HepG2 (cell line): ENCODE results near the gene TOR1A. TPM values are rescaled to one million over a fixed set of nuclear protein-coding genes. Genes with fewer than 3 reads are reported as not detected.

Source experiments
- ATAC-seq: fragments of 200-7000 bp; cut with Tn5 transposase; 3 replicates; pipeline ENCODE4 v1.9.1; 2020; ENCODE audit warnings: mild to moderate bottlenecking, moderate library complexity
- BruUV-seq: library from RNA; stranded (reverse); fragments of 400-500 nt; replicated peaks from 2 replicates; lab custom pipeline; 2021; lab: Mats Ljungman, UMichigan
- CTCF ChIA-PET: fragments of 300-600 bp; formaldehyde crosslinking; extraction: SDS; loops from one replicate; lab custom pipeline; 2021; ENCODE audit warnings: low total read pairs, inconsistent platforms, low intra/inter-chr PET ratio; lab: Yijun Ruan, JAX
- POLR2A ChIA-PET: fragments of 350-600 bp; sonication (Branson Sonifier 250); formaldehyde crosslinking; loops from one replicate; lab custom pipeline; 2020; ENCODE audit warnings: antibody characterized with exemption, inconsistent platforms; lab: Yijun Ruan, JAX
- DNase-seq: peaks from one replicate; pipeline ENCODE4 v3.0.0-alpha.2; 2015; ENCODE audit warnings: low spot score
- FAIRE-seq: peaks from 3 replicates; lab custom pipeline; 2011; peaks lifted over from hg19 to GRCh38; lab: Jason Lieb, UNC
- H2AFZ ChIP-seq: one replicate; pipeline ENCODE4 v1.6.1; 2011; ENCODE audit warnings: low read length, inconsistent platforms
- H3K27ac ChIP-seq: fragments of 300-600 bp; 3 replicates; pipeline ENCODE4 v1.8.0; 2011; ENCODE audit warnings: mixed run types, mild to moderate bottlenecking, mixed read lengths, low read length, inconsistent platforms; ENCODE audit not compliant: insufficient read depth; ENCODE audit errors: extremely low read length
- H3K27me3 ChIP-seq, 2 experiments: fragments of 200-600 bp in 1 of 2; 2 replicates in 1 of 2; 3 replicates in 1 of 2; pipeline versions ENCODE4 v1.6.0 to v1.8.0; 2011; ENCODE audit warnings: low read length in 2 of 2, mild to moderate bottlenecking in 2 of 2, moderate library complexity in 2 of 2, inconsistent platforms in 1 of 2; ENCODE audit not compliant: insufficient read depth in 2 of 2, control insufficient read depth in 1 of 2
- H3K36me3 ChIP-seq, 2 experiments: fragments of 200-600 bp in 1 of 2; replicated peaks in 1 of 2; 2 replicates in 1 of 2; 3 replicates in 1 of 2; pipeline versions ENCODE4 v1.5.1 to v1.8.0; 2011; ENCODE audit warnings: low read length in 2 of 2, inconsistent platforms in 1 of 2; ENCODE audit not compliant: insufficient read depth in 2 of 2, control insufficient read depth in 1 of 2
- H3K4me1 ChIP-seq: 2 replicates; pipeline ENCODE4 v1.5.1; 2012; ENCODE audit warnings: low read length, inconsistent platforms; ENCODE audit not compliant: insufficient read depth
- H3K4me2 ChIP-seq: 2 replicates; pipeline ENCODE4 v1.6.0; 2011; ENCODE audit warnings: low read depth, low read length, inconsistent platforms
- H3K4me3 ChIP-seq, 3 experiments: fragments of 200-600 bp in 1 of 3; sonication (generic), shearing (Covaris generic) in 1 of 3; replicated peaks in 1 of 3; 2 replicates each; pipeline ENCODE4 v1.5.1; 2011 to 2016; ENCODE audit warnings: low read length in 3 of 3, inconsistent platforms in 2 of 3, low read depth in 2 of 3, mild to moderate bottlenecking in 2 of 3, control low read depth in 1 of 3, mixed read lengths in 1 of 3; ENCODE audit not compliant: insufficient read depth in 1 of 3
- H3K79me2 ChIP-seq: one replicate; pipeline ENCODE4 v1.6.1; 2011; ENCODE audit warnings: low read length, inconsistent platforms; ENCODE audit not compliant: insufficient read depth
- H3K9ac ChIP-seq: 2 replicates; pipeline ENCODE4 v1.6.0; 2011; ENCODE audit warnings: mild to moderate bottlenecking, low read depth, low read length, inconsistent platforms; ENCODE audit not compliant: insufficient read depth
- H3K9me3 ChIP-seq: 2 replicates; pipeline ENCODE4 v1.5.1; 2012; ENCODE audit warnings: mild to moderate bottlenecking, low read length
- H4K20me1 ChIP-seq: 2 replicates; pipeline ENCODE4 v1.6.0; 2011; ENCODE audit warnings: inconsistent platforms, mild to moderate bottlenecking, low read length, moderate library complexity; ENCODE audit not compliant: insufficient read depth
- LCORL ChIP-seq, 2 experiments: fragments of 450-650 bp in 1 of 2; sonication (generic) in 1 of 2; formaldehyde crosslinking in 1 of 2; IDR thresholded peaks; 2 replicates each; pipeline versions ENCODE4 v1.5.0 to v1.6.1; 2017 to 2020; ENCODE audit warnings: antibody characterized with exemption in 1 of 2, missing genetic modification reagents in 1 of 2
- PTBP1 ChIP-seq: fragments of 200-400 bp; formaldehyde crosslinking; IDR thresholded peaks from 2 replicates; pipeline ENCODE4 v1.6.1; 2018; ENCODE audit warnings: low read length, low read depth; ENCODE audit not compliant: poor library complexity, severe bottlenecking
- TOE1 ChIP-seq: sonication (generic); formaldehyde crosslinking; IDR thresholded peaks from 2 replicates; pipeline ENCODE4 v1.4.0; 2020; ENCODE audit warnings: mild to moderate bottlenecking, missing genetic modification reagents
- ZNF569 ChIP-seq: sonication (generic); formaldehyde crosslinking; IDR thresholded peaks from 2 replicates; pipeline ENCODE4 v1.5.0; 2020; ENCODE audit warnings: mild to moderate bottlenecking, missing genetic modification reagents, moderate library complexity, borderline replicate concordance
- ZNF780A ChIP-seq: sonication (generic); formaldehyde crosslinking; IDR thresholded peaks from 2 replicates; pipeline ENCODE4 v1.8.0; 2022; ENCODE audit warnings: mild to moderate bottlenecking, missing genetic modification reagents, moderate library complexity
- WGBS: methylation state at CpG from one replicate; pipeline ENCODE4 v1.1.6; 2017; ENCODE audit warnings: low lambda C conversion rate; 5-methylcytosine and 5-hydroxymethylcytosine counted together
- in situ Hi-C: cut with HindIII; loops from 2 replicates; pipeline ENCODE4 v1.10.0; 2017; ENCODE audit warnings: low pct_unique_long_range_greater_than_20kb; ENCODE audit not compliant: extremely low pct_ligation_motif_present
- intact Hi-C: fragments of 100-400 bp; cut with micrococcal nuclease; formaldehyde crosslinking; loops from one replicate; pipeline ENCODE4 v1.10.0; 2022; ENCODE audit not compliant: unreplicated experiment
- polyA plus RNA-seq, 8 experiments: library from polyadenylated mRNA; depleted of rRNA in 3 of 8; stranded (reverse) in 7 of 8; unstranded in 1 of 8; fragments of >200 nt; fragmentation: Illumina TruSeq in 4 of 8; extraction: Trizol in 4 of 8; gene quantifications; 2 replicates each; pipeline versions ENCODE4 v1.2.1 to v1.2.3, GENCODE V29; 2011 to 2016; ENCODE audit warnings: low read depth in 4 of 8, missing spikeins in 1 of 8, mixed read lengths in 1 of 8; ENCODE audit not compliant: insufficient read depth in 1 of 8
- total RNA-seq, 5 experiments: library from RNA; depleted of rRNA; stranded (reverse); fragments of >200 nt; fragmentation: Illumina TruSeq; extraction: Trizol; gene quantifications; 2 replicates each; pipeline ENCODE4 v1.2.3, GENCODE V29; 2016; ENCODE audit warnings: low read depth in 1 of 5
- TF ChIP-seq, protein P1 (sequence below): sonication (generic); formaldehyde crosslinking; IDR thresholded peaks from 2 replicates; pipeline ENCODE4 v1.5.0; 2020; ENCODE audit warnings: mild to moderate bottlenecking, missing genetic modification reagents
- TF ChIP-seq, protein P2 (sequence below): sonication (generic); formaldehyde crosslinking; IDR thresholded peaks from 2 replicates; pipeline ENCODE4 v1.4.0; 2020; ENCODE audit warnings: missing genetic modification reagents
- TF ChIP-seq, protein P3 (sequence below): sonication (generic); formaldehyde crosslinking; conservative IDR thresholded peaks from 2 replicates; pipeline ENCODE4 v1.8.0; 2022; ENCODE audit warnings: mild to moderate bottlenecking, moderate library complexity, missing genetic modification reagents

Gene TOR1A
- total and polyA plus RNA-seq, 2 of the 13 experiments (the other 11 are each of a cell fraction or from before 2014, with no cell fraction given): 31.6 to 41.4 TPM

DNA sequence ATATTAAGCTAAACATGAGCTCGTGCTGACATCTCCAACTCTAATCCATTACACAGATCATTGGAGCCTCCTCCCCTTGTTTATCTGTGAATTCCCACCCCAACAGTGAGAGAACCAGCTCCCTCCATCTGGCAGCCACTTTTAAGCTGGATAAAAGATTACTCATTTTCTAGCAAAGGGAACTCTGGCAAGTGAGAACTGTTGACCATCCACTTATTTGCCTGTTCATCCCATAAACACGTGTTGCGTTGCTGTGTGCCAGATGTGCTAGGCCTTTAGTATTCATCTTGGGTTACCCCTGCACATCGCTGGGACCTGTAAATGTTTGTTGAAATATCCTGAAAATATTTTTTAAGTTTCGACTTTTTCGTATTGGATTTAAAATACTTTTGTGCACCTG is 2.4 kb upstream of the TOR1A start (continued):
- TF ChIP-seq, protein P1, sequence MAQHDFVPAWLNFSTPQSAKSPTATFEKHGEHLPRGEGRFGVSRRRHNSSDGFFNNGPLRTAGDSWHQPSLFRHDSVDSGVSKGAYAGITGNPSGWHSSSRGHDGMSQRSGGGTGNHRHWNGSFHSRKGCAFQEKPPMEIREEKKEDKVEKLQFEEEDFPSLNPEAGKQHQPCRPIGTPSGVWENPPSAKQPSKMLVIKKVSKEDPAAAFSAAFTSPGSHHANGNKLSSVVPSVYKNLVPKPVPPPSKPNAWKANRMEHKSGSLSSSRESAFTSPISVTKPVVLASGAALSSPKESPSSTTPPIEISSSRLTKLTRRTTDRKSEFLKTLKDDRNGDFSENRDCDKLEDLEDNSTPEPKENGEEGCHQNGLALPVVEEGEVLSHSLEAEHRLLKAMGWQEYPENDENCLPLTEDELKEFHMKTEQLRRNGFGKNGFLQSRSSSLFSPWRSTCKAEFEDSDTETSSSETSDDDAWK (CRISPR knock-in tag): no peak
- TF ChIP-seq ZNF569 (CRISPR knock-in tag): no peak
- TF ChIP-seq, protein P2, sequence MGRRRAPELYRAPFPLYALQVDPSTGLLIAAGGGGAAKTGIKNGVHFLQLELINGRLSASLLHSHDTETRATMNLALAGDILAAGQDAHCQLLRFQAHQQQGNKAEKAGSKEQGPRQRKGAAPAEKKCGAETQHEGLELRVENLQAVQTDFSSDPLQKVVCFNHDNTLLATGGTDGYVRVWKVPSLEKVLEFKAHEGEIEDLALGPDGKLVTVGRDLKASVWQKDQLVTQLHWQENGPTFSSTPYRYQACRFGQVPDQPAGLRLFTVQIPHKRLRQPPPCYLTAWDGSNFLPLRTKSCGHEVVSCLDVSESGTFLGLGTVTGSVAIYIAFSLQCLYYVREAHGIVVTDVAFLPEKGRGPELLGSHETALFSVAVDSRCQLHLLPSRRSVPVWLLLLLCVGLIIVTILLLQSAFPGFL (CRISPR knock-in tag): no peak
- TF ChIP-seq, all 625 proteins: peak for 0

DNA sequence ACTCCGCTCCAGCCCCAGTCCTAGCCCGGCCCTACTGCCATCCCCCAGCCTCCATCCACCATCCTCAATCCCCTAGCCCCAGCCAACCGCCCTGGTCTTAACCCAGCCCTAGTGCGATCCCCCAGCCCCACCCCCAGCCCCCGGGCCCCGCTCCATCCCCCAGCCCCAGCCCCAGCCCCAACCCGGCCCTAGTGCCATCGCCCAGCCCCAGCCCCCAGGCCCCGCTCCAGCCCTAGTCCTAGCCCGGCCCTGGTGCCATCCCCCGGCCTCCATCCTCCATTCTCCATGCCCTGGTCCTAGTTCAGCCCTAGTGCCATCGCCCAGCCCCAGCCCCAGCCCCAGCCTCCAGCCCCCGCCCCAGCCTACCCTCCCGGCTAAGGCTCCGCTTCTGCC is 398 bp downstream of the TOR1A start:
- Histone ChIP-seq H3K4me3 (peak overlapping the region; percentile 78 to 90 (median 83)), H3K36me3 (peaks cover 5 to 24% of the 10 kb centered on the region in 2 experiments; a peak in 4 of 5 replicates), H3K27ac (peak overlapping the region; percentile 72), H3K9ac (peak overlapping the region; percentile 85), H3K79me2 (peaks cover 9% of the 10 kb centered on the region), H3K4me2 (peak overlapping the region; percentile 36; the same call in 1 of the 2 replicates), H3K27me3 (no peaks in the 10 kb centered on the region), H4K20me1 (no peaks in the 10 kb centered on the region), H3K4me1 (peaks cover 7% of the 10 kb centered on the region), H3K9me3 (no peaks in the 10 kb centered on the region), H2AFZ (no peak overlapping the region)
- BruUV-seq: no TSS peak
- no peak for TF ChIP-seq ZNF780A (CRISPR knock-in tag)
- TF ChIP-seq PTBP1: no peak
- TF ChIP-seq LCORL (IDR thresholded peaks at IDR 0.05): no peak
- TF ChIP-seq LCORL (CRISPR knock-in tag; IDR thresholded peaks at IDR 0.05): no peak
- TF ChIP-seq, protein P3, sequence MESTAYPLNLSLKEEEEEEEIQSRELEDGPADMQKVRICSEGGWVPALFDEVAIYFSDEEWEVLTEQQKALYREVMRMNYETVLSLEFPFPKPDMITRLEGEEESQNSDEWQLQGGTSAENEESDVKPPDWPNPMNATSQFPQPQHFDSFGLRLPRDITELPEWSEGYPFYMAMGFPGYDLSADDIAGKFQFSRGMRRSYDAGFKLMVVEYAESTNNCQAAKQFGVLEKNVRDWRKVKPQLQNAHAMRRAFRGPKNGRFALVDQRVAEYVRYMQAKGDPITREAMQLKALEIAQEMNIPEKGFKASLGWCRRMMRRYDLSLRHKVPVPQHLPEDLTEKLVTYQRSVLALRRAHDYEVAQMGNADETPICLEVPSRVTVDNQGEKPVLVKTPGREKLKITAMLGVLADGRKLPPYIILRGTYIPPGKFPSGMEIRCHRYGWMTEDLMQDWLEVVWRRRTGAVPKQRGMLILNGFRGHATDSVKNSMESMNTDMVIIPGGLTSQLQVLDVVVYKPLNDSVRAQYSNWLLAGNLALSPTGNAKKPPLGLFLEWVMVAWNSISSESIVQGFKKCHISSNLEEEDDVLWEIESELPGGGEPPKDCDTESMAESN (CRISPR knock-in tag): no peak
- no peak for TF ChIP-seq TOE1
- in situ Hi-C loops (no loop called here), intact Hi-C loops (no loop called here)
- ChIA-PET POLR2A (interaction anchor here (1.0 to 2.0 kb wide), 3 partner anchors 10 to 12 kb away, joined by 5 to 11 read pairs (median 6); no protein-coding TSS in a partner anchor), CTCF (no interaction called here)
- peak; percentile 51 for ATAC-seq
- no peak for DNase-seq
- 0% methylated on average over 3 of the region's 15 CpGs for WGBS
- no peak for FAIRE-seq
